Activated CD4-positive, alpha-beta memory T cell treated with anti-CD3 and anti-CD28 coated beads for 36 hours (primary cell): Measurements from ENCODE around the gene IGF2BP2. TPM values are rescaled to one million over a fixed set of nuclear protein-coding genes. Genes with fewer than 3 reads are reported as not detected.
"Not testable (repeated sequence)": the region's sequence is repeated elsewhere in the genome, so short reads cannot be mapped to it uniquely, and the experiment has no call there.

Experiments used
- CTCF ChIA-PET: fragments of 350-600 bp; sonication (Branson Sonifier 250); formaldehyde crosslinking; loops from one replicate; lab custom pipeline; 2021; ENCODE audit warnings: antibody characterized with exemption, inconsistent platforms; lab: Charles Lee
- POLR2A ChIA-PET: fragments of 350-600 bp; sonication (Branson Sonifier 250); formaldehyde crosslinking; loops from one replicate; lab custom pipeline; 2021; ENCODE audit warnings: antibody characterized with exemption; lab: Charles Lee
- DNase-seq: peaks from one replicate; pipeline ENCODE4 v3.0.0-alpha.2; 2020
- H3K27ac Mint-ChIP-seq: one replicate; pipeline ENCODE4 v1.8.0; 2021; ENCODE audit warnings: mixed read lengths
- H3K27me3 Mint-ChIP-seq: one replicate; pipeline ENCODE4 v1.8.0; 2021; ENCODE audit warnings: mixed read lengths
- H3K36me3 Mint-ChIP-seq: one replicate; pipeline ENCODE4 v1.8.0; 2021; ENCODE audit warnings: mixed read lengths
- H3K4me1 Mint-ChIP-seq: one replicate; pipeline ENCODE4 v1.8.0; 2021; ENCODE audit warnings: low read depth, mixed read lengths
- H3K4me3 Mint-ChIP-seq: one replicate; pipeline ENCODE4 v1.8.0; 2021; ENCODE audit warnings: mild to moderate bottlenecking, mixed read lengths
- H3K9me3 Mint-ChIP-seq: one replicate; pipeline ENCODE4 v1.8.0; 2021; ENCODE audit warnings: mixed read lengths
- intact Hi-C: fragments of 100-400 bp; cut with micrococcal nuclease; formaldehyde crosslinking; loops from one replicate; pipeline ENCODE4 v1.15.1; 2023
- total RNA-seq, 2 experiments: library from RNA; stranded (reverse); gene quantifications; one replicate each; pipeline ENCODE4 v1.2.3, GENCODE V29; 2021

IGF2BP2 gene
- total RNA-seq, 2 experiments from 2014 or later = 0.29 to 0.55 TPM

GRCh38 chr3:185709251-185709955 lies 115.4 kb downstream of the IGF2BP2 start:
- no peaks in the 10 kb centered on the region for H3K36me3 Mint-ChIP-seq
- H3K4me1 Mint-ChIP-seq = no peaks in the 10 kb centered on the region
- H3K4me3 Mint-ChIP-seq = no peak overlapping the region
- ChIA-PET CTCF (no interaction called here), POLR2A (no interaction called here)
- no peaks in the 10 kb centered on the region for H3K9me3 Mint-ChIP-seq
- H3K27me3 Mint-ChIP-seq = peaks cover 20% of the 10 kb centered on the region
- no peak for DNase-seq
- no peak overlapping the region for H3K27ac Mint-ChIP-seq
- intact Hi-C loops = no loop called here

DNA sequence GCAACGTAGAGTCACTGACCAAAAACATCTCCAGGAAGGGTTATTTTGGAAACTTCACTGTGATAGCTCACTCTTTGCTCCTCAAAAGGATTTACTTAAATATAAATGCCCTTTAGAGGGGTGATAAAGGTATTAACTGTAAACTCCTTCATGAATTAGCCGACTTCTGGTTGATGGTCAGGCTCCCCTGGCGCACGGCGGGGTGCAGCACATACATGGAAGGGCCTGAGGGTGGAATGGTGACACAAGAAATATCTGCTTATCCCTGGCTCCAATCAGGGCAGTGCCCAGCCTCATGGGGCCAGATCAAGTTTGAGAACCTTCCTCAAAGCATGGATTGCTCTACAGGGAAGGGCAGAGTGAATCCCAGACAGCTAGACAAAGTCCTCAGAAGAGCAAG lies 116.5 kb downstream of the IGF2BP2 start:
- H3K36me3 Mint-ChIP-seq = no peaks in the 10 kb centered on the region
- no peaks in the 10 kb centered on the region for H3K9me3 Mint-ChIP-seq
- no peak for DNase-seq
- H3K4me1 Mint-ChIP-seq = no peaks in the 10 kb centered on the region
- ChIA-PET POLR2A (no interaction called here), CTCF (no interaction called here)
- intact Hi-C loops = no loop called here
- peaks cover 23% of the 10 kb centered on the region for H3K27me3 Mint-ChIP-seq
- H3K4me3 Mint-ChIP-seq = no peak overlapping the region
- no peak overlapping the region for H3K27ac Mint-ChIP-seq

- Mint-ChIP-seq H3K27ac (no peak overlapping the region), H3K4me1 (no peaks in the 10 kb centered on the region), H3K36me3 (no peaks in the 10 kb centered on the region), H3K27me3 (peaks cover 24% of the 10 kb centered on the region), H3K9me3 (no peaks in the 10 kb centered on the region), H3K4me3 (no peak overlapping the region)
- intact Hi-C loops = no loop called here
- ChIA-PET CTCF (interaction anchor here (0.7 to 1.3 kb wide), 2 partner anchors 45 to 63 kb away, joined by 3 to 4 read pairs; no protein-coding TSS in a partner anchor), POLR2A (no interaction called here)
- no peak for DNase-seq
Observed at GRCh38 chr3:185705498-185705897, 119.3 kb downstream of the IGF2BP2 start.

GRCh38 chr3:185702262-185703225 lies 122.3 kb downstream of the IGF2BP2 start:
- CTCF ChIA-PET = interaction anchor here (1.0 kb wide), 1 partner anchor 67 kb away, joined by 3 read pairs; no protein-coding TSS in a partner anchor
- H3K9me3 Mint-ChIP-seq = no peaks in the 10 kb centered on the region
- H3K36me3 Mint-ChIP-seq = no peaks in the 10 kb centered on the region
- DNase-seq = no peak
- H3K4me1 Mint-ChIP-seq = no peaks in the 10 kb centered on the region
- intact Hi-C loops = no loop called here
- peaks cover 14% of the 10 kb centered on the region for H3K27me3 Mint-ChIP-seq
- H3K4me3 Mint-ChIP-seq = no peak overlapping the region
- POLR2A ChIA-PET = no interaction called here
- no peak overlapping the region for H3K27ac Mint-ChIP-seq

DNA sequence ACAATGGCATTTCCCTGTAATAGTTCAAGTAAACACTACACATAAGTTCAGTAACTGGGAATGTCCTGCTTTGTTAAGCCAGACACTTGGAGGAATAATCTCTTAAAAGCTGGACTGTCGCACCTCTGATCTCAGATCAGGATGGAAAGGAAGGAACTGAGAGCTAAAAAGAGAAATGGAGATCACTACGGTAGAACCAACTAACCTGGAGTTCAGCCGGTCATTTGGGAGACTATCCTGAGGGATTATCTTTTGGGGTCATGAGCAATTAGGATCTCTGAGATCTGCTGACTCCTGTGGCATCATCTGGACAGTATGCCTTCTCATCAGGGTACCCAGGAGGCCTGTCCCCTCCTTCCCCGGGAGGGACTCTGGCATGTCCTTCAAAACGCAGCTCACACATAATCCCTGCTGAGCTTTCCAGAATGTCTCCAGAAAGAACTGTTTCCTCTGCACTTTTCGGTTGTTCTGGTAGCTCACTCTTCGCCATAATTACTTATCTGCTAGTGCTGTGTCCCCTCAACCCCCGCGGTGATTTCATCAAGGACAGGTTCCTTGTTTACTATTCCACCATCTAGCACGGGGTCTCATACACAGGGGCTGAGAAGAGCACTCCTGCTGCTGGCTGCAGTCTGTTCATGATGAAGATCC lies 123.1 kb downstream of the IGF2BP2 start:
- Mint-ChIP-seq H3K4me3 (no peak overlapping the region), H3K27me3 (peaks cover 14% of the 10 kb centered on the region), H3K36me3 (no peaks in the 10 kb centered on the region), H3K9me3 (no peaks in the 10 kb centered on the region), H3K4me1 (no peaks in the 10 kb centered on the region), H3K27ac (no peak overlapping the region)
- intact Hi-C loops = no loop called here
- DNase-seq = no peak
- ChIA-PET CTCF (interaction anchor here (0.7 to 1.0 kb wide), 2 partner anchors 41 to 68 kb away, joined by 3 read pairs; no protein-coding TSS in a partner anchor), POLR2A (no interaction called here)

DNA sequence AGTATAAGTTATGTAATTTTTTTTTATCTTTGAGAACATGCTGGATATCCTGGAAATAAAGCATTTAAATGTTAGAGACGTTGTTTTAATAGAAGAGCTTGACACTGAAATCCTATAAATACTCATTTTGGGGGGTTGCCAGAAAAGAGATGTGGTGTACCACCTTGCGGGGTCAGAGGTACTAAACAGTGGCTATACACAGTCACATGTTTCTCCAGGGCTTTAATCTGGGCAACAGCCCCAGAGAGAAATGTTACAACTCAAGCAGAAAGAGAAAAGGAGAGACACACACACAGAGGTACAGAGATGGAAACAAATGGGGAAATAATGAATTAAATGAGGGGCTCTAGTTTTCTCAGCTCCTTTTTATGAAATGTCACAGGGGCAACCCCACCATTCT lies 124.9 kb downstream of the IGF2BP2 start:
- Mint-ChIP-seq H3K27me3 (peaks cover 15% of the 10 kb centered on the region), H3K27ac (no peak overlapping the region), H3K36me3 (no peaks in the 10 kb centered on the region), H3K4me3 (no peak overlapping the region), H3K9me3 (no peaks in the 10 kb centered on the region), H3K4me1 (no peaks in the 10 kb centered on the region)
- CTCF ChIA-PET = no interaction called here
- intact Hi-C loops = no loop called here
- POLR2A ChIA-PET = no interaction called here
- DNase-seq = no peak

GRCh38 chr3:185697228-185697627 lies 127.6 kb downstream of the IGF2BP2 start:
- DNase-seq, H3K9me3 Mint-ChIP-seq, H3K36me3 Mint-ChIP-seq, H3K27me3 Mint-ChIP-seq, intact Hi-C loops, H3K27ac Mint-ChIP-seq, POLR2A ChIA-PET, H3K4me3 Mint-ChIP-seq, CTCF ChIA-PET, H3K4me1 Mint-ChIP-seq: not testable (repeated sequence)

DNA sequence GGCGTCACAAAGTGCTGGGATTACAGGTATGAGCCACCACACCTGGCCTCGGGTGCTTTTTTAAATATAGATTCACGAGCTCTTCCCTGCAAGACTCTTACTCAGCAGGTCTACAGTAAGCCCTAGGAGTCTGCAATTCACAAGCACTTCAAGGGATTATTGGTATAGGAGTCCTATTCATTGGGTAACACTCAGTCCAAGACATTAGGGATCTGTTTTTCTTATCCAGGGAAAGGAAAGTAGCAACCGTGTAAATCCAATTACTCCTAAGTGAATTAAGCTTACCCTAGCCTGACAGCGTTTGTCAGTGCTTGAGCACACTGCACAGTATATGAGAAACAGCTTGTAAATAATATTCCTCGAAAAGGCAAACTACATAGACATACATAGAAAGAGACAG lies 128.8 kb downstream of the IGF2BP2 start:
- no peak for DNase-seq
- intact Hi-C loops = no loop called here
- Mint-ChIP-seq H3K9me3 (no peaks in the 10 kb centered on the region), H3K36me3 (no peaks in the 10 kb centered on the region), H3K4me1 (no peaks in the 10 kb centered on the region), H3K4me3 (no peak overlapping the region), H3K27ac (no peak overlapping the region), H3K27me3 (peaks cover 6% of the 10 kb centered on the region)
- CTCF ChIA-PET = interaction anchor here (1.5 to 1.7 kb wide), 2 partner anchors 36 to 72 kb away, joined by 4 to 5 read pairs; no protein-coding TSS in a partner anchor
- POLR2A ChIA-PET = interaction anchor here (0.6 kb wide), 1 partner anchor 108 kb away, joined by 3 read pairs; no protein-coding TSS in a partner anchor

DNA sequence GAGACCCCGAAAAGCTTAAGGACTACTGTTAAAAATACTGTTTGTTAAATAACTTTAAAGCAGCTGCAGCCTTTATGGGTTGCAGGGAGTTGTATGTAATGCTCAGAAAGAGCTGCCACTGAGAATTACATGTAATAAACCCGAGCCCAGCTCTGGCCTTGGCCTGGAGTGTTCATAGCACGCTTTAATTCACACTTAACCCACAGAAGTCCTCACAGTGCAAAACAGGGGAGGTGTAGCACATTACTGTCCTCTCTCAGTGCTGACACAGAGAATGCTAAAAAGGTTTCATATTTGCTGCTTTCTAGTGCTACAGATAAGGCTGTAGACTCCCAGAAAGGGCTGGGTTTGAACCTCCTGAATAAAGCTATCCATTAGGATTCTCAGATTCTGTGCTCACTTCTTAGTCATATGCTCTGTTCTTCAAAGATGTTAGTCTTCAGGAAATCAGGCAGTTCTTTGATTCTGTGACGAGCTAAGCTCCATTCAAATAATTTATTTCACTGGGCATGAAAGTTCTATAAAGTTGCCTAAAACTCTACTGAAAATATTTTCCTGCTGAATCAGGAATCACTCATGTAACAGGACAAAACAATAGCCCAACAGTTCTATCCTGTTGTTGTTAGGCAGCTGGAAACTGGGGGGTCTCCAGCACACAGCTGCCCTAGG lies 130.7 kb downstream of the IGF2BP2 start:
- intact Hi-C loops = no loop called here
- Mint-ChIP-seq H3K27ac (no peak overlapping the region), H3K9me3 (no peaks in the 10 kb centered on the region), H3K36me3 (no peaks in the 10 kb centered on the region), H3K4me3 (no peak overlapping the region), H3K4me1 (no peaks in the 10 kb centered on the region), H3K27me3 (peaks cover 10% of the 10 kb centered on the region)
- POLR2A ChIA-PET = no interaction called here
- no peak for DNase-seq
- CTCF ChIA-PET = interaction anchor here (1.8 kb wide), 1 partner anchor 34 kb away, joined by 9 read pairs; no protein-coding TSS in a partner anchor

DNA sequence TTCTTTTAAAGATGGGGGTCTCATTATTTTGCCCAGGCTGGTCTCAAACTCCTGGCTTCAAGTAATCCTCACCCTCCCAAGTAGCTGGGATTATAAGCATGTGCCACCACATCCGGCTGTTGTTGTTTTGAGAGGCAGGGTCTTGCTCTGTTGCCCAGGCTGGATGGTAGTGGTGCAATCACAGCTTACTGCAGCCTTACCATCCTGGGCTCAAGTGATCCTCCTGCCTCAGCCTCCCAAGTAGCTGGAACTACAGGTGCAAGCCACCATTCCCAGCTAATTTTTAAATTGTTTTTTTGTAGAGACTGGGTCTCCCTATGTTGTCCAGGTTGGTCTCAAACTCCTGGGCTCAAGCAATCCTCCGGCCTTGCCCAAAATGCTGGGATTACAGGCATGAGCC lies 133.2 kb downstream of the IGF2BP2 start:
- Mint-ChIP-seq H3K27me3 (peaks cover 11% of the 10 kb centered on the region), H3K4me3 (no peak overlapping the region), H3K36me3 (no peaks in the 10 kb centered on the region), H3K27ac (no peak overlapping the region), H3K4me1 (no peaks in the 10 kb centered on the region), H3K9me3 (no peaks in the 10 kb centered on the region)
- no peak for DNase-seq
- CTCF ChIA-PET = no interaction called here
- POLR2A ChIA-PET = no interaction called here
- intact Hi-C loops = no loop called here

DNA sequence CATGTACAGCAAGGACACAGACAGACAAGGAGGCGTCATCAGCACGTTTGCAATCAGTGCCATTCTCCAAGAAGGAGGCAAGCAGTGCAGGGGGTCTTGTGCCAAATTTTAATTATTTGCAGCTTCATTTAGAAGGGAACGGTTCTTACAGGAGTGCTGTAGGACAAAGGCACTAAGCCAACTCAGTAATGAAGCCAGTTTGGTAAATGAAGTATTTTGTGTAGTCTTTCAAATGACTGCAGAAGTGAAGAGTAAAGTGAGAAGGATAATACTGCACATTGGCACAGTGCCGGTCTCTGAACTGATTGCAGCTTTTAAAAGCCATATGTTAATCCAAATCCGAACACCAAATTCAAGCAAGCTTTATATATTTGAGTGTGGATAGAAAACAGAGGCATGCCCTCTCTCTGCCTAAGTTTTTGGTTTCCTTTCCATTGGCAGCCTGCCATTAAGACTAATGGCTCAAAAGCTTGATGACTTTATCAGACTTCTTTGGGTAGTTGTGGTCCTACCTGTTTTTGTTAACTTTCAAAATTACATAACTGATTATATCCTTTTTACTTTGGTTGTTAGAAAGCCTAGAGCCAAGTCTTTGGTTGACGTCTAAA lies 137.5 kb downstream of the IGF2BP2 start:
- H3K4me3 Mint-ChIP-seq = no peak overlapping the region
- no peaks in the 10 kb centered on the region for H3K9me3 Mint-ChIP-seq
- DNase-seq = no peak
- H3K27ac Mint-ChIP-seq = no peak overlapping the region
- no peaks in the 10 kb centered on the region for H3K36me3 Mint-ChIP-seq
- intact Hi-C loops = no loop called here
- POLR2A ChIA-PET = no interaction called here
- H3K27me3 Mint-ChIP-seq = peaks cover 10% of the 10 kb centered on the region
- CTCF ChIA-PET = no interaction called here
- H3K4me1 Mint-ChIP-seq = no peaks in the 10 kb centered on the region
